Adrenal gland (tissue), 19 donors: ENCODE data around the gene ZNF324B. TPM values are rescaled to one million over a fixed set of nuclear protein-coding genes. Genes with fewer than 3 reads are reported as not detected.
"Not testable (repeated sequence)": the region's sequence is repeated elsewhere in the genome, so short reads cannot be mapped to it uniquely, and the experiment has no call there.

Experiments used
- DNase-seq, 7 donors: peaks; one replicate each; pipeline ENCODE4 v3.0.0-alpha.2; 2019 to 2020
- H3K27ac ChIP-seq, 5 donors: fragments of 200-600 bp; sonication (generic) in 4 of 5; 1 replicate in 3 of 5; 2 replicates in 2 of 5; pipeline versions ENCODE4 v1.5.1 to v1.8.0; 2016 to 2020; ENCODE audit warnings: mild to moderate bottlenecking in 1 of 5
- H3K27me3 ChIP-seq: fragments of 200-600 bp; 2 replicates; pipeline ENCODE4 v1.8.0; 2021
- H3K36me3 ChIP-seq, 2 donors: fragments of 200-600 bp; replicated peaks in 1 of 2; 1 replicate in 1 of 2; 2 replicates in 1 of 2; pipeline versions ENCODE4 v1.5.1 to v1.8.0; 2018 to 2022
- H3K4me1 ChIP-seq, 2 donors: fragments of 200-600 bp; replicated peaks in 1 of 2; 1 replicate in 1 of 2; 2 replicates in 1 of 2; pipeline versions ENCODE4 v1.5.1 to v1.8.0; 2018 to 2021
- H3K4me3 ChIP-seq, 4 donors: fragments of 200-600 bp; sonication (generic) in 3 of 4; one replicate each; pipeline ENCODE4 v1.5.1; 2016 to 2018
- H3K9me3 ChIP-seq, 3 donors: fragments of 200-600 bp; sonication (generic) in 1 of 3; replicated peaks in 1 of 3; 1 replicate in 2 of 3; 2 replicates in 1 of 3; pipeline versions ENCODE4 v1.5.1 to v1.8.0; 2016 to 2021
- CTCF ChIP-seq, 6 experiments: fragments of 450-650 bp in 4 of 6; fragments of 200-600 bp in 2 of 6; sonication (generic) in 1 of 6; IDR thresholded peaks; 1 replicate in 5 of 6; 2 replicates in 1 of 6; pipeline versions ENCODE4 v1.5.1 to v1.8.0; 2016 to 2021; ENCODE audit warnings: antibody characterized with exemption in 6 of 6, mild to moderate bottlenecking in 2 of 6, moderate library complexity in 1 of 6
- POLR2A ChIP-seq, 2 donors: fragments of 450-650 bp; IDR thresholded peaks; one replicate each; pipeline ENCODE4 v1.6.1; 2017; ENCODE audit warnings: antibody characterized with exemption in 2 of 2, mild to moderate bottlenecking in 2 of 2, moderate library complexity in 1 of 2
- WGBS, 4 donors: extraction: QIAGEN DNeasy Blood & Tissue Kit in 2 of 4; methylation state at CpG; one replicate each; pipeline versions ENCODE4 v1.1.5 to v1.1.7; 2013 to 2017; 5-methylcytosine and 5-hydroxymethylcytosine counted together
- intact Hi-C, 2 donors: fragments of 100-400 bp; cut with DNase I; formaldehyde crosslinking; loops; one replicate each; pipeline versions ENCODE4 v1.14.1 to v1.15.0; 2022 to 2023
- long read RNA-seq, 10 donors: library from polyadenylated mRNA in 3 of 10; unstranded in 2 of 10; stranded (forward) in 1 of 10; transcript quantifications; one replicate each; pipeline ENCODE4 v2.0.0 and lab custom pipeline, GENCODE V29; 2021 to 2026
- polyA plus RNA-seq, 3 donors: library from polyadenylated mRNA; stranded (reverse); fragments of 200-250 nt in 2 of 3; fragments of 350-450 nt in 1 of 3; fragmentation: Illumina TruSeq in 1 of 3; extraction: RNeasy Lipid Tissue Mini Kit (QIAGEN cat#74804) in 1 of 3; gene quantifications; one replicate each; pipeline ENCODE4 v1.2.3, GENCODE V29; 2013 to 2014
- total RNA-seq, 9 donors: library from RNA; depleted of rRNA in 4 of 9; stranded (reverse); fragments of >200 nt in 4 of 9; fragments of 120-200 nt in 1 of 9; fragmentation: NEBNext Ultra II Directional in 1 of 9; extraction: Animal tissue kit (Norgen Biotek cat#: 25700) in 1 of 9; gene quantifications; one replicate each; pipeline versions ENCODE4 v1.1.0 to v1.2.4, GENCODE V29; 2013 to 2023
- donor health status: healthy with polysubstance abuse.
- donor health status: Bipolar disorder and iron deficiency.
- donor health status: DM: yes; HTN: yes; CAD: no.
- donor health status: DM: no; HTN: no; CAD: no.
- donor health status: DM: no; HTN: no; CAD: no.
- donor health status: DM: yes; HTN: yes; CAD: no.

The ZNF324B gene
- 1 to 10 TPM; 3.1 to 8.7 (median 6.7) TPM for total RNA-seq
- 1 to 10 TPM; 1.4 to 3.6 (median 1.5) TPM for polyA plus RNA-seq
- long read RNA-seq, donor 1, partial matches to known transcripts: 0 of 1 reads
- long read RNA-seq, donor 1, other reads (novel, unspliced or antisense): 0 of 1 reads
- long read RNA-seq, donor 2: 0 reads
- long read RNA-seq, donor 3, partial matches to known transcripts: 0 of 1 reads
- long read RNA-seq, donor 3, other reads (novel, unspliced or antisense): 0 of 1 reads
- long read RNA-seq, donor 4, partial matches to known transcripts: 0 of 3 reads
- long read RNA-seq, donor 4, other reads (novel, unspliced or antisense): 3 of 3 reads
- long read RNA-seq, donor 5, partial matches to known transcripts: 3 of 10 reads
- long read RNA-seq, donor 5, other reads (novel, unspliced or antisense): 3 of 10 reads
- long read RNA-seq, donor 6, partial matches to known transcripts: 0 of 1 reads
- long read RNA-seq, donor 6, other reads (novel, unspliced or antisense): 1 of 1 reads
- long read RNA-seq, donor 7: 0 reads
- long read RNA-seq, donor 8: 0 reads
- long read RNA-seq, donor 9: 0 reads
- long read RNA-seq, donor 10: 0 reads

DNA sequence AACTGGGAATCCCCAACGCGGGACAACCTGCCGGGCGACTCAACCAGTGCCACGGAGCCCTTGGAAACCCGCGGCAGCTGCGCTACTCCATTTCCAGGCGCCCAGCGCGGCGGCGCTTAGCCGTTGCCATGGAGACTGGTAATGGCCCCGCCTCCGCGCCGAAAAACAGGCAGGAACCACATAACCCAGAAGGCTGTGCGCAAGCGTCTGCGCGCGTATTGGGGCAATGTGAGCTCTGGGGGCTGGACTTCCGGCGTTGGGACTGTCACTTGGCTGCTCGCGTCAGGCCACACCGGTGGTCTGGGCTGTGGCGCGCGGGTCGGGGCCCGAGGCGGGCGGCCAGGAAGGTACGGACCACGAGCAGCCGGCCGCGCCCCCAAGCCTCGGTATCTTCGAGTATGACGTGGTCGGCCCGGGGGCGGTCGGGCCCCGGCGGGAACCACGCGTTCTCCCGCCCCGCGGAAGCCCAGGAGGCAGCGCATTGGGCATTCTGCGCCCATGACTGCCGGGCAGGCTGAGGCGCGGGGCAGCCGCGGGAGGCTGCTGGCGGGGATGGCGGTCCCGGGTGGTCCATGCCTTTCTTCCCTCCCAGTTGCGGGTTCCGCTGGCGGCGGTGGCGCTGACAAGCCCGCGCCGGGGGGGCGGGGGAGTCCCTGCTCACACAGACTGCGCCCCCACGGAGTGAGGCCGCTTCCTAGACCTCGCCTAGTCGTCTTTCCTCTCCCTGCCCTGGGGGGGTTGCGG lies at the start of gene ZNF324B:
ZNF324B (plus strand) TSS at position 265 of the 744 bp plus-strand sequence. CDS start 2,080 bp downstream, outside the sequence.
- peak; percentile 96 to 99 (median 97) for DNase-seq
- TF ChIP-seq POLR2A (IDR thresholded peaks at IDR 0.05) (peak; percentile 49 to 56), CTCF (IDR thresholded peaks at IDR 0.05) (no peak)
- no peaks in the 10 kb centered on the region for H3K27me3 ChIP-seq
- intact Hi-C loops: no loop called here
- peak within 1 kb of the TSS in 2 of 5 donors; percentile 63 to 74 for H3K27ac ChIP-seq
- peak within 1 kb of the TSS in 3 of 4 donors; percentile 81 to 99 (median 90) for H3K4me3 ChIP-seq
- H3K4me1 ChIP-seq: peaks cover 6 to 9% of the 10 kb centered on the region in 2 donors
- no peaks in the 10 kb centered on the region for H3K9me3 ChIP-seq
- H3K36me3 ChIP-seq: peaks cover 0 to 10% of the 10 kb centered on the region in 2 donors
- WGBS, 4 donors: 0 to 4% (median 0%) methylated on average over 5 to 79 of the region's 79 CpGs

GRCh38 chr19:58401840-58402421 lies 49.5 kb upstream of the ZNF324B start:
- intact Hi-C loops: no loop called here
- peak overlapping the region in 2 of 4 donors; percentile 29 to 42 for H3K4me3 ChIP-seq
- peak in 2 of 7 donors; percentile 13 to 20 for DNase-seq
- H3K27me3 ChIP-seq: peaks cover under 1% of the 10 kb centered on the region
- WGBS, 4 donors: 24 to 40% (median 34%) methylated on average over 23 of the region's 23 CpGs
- H3K9me3 ChIP-seq: no peaks in the 10 kb centered on the region
- no peak for TF ChIP-seq POLR2A (IDR thresholded peaks at IDR 0.05)
- no peak for TF ChIP-seq CTCF (IDR thresholded peaks at IDR 0.05)
- H3K36me3 ChIP-seq: no peaks in the 10 kb centered on the region
- H3K4me1 ChIP-seq: peaks cover 11 to 16% of the 10 kb centered on the region in 2 donors
- H3K27ac ChIP-seq: peak overlapping the region in 2 of 5 donors; percentile 33 to 79

- H3K9me3 ChIP-seq, H3K27me3 ChIP-seq, intact Hi-C loops, H3K36me3 ChIP-seq, DNase-seq, H3K27ac ChIP-seq, H3K4me3 ChIP-seq: not testable (repeated sequence)
- 76 to 85% (median 78%) methylated on average over 3 to 5 of the region's 5 CpGs for WGBS, 4 donors
- H3K4me1 ChIP-seq: peaks cover 15 to 26% of the 10 kb centered on the region in 2 donors
Measured at GRCh38 chr19:58403920-58404478, 47.4 kb upstream of the ZNF324B start.

- Histone ChIP-seq H3K9me3 (no peaks in the 10 kb centered on the region), H3K36me3 (no peaks in the 10 kb centered on the region), H3K4me3 (peak overlapping the region in 2 of 4 donors; percentile 75 to 90), H3K27ac (peak overlapping the region in 3 of 5 donors; percentile 81 to 96 (median 87)), H3K4me1 (peaks cover 5 to 22% of the 10 kb centered on the region in 2 donors), H3K27me3 (no peaks in the 10 kb centered on the region)
- intact Hi-C loops: no loop called here
- WGBS, 4 donors: 75 to 78% (median 76%) methylated on average over 8 to 10 of the region's 10 CpGs
- DNase-seq: no peak
- no peak for TF ChIP-seq POLR2A (IDR thresholded peaks at IDR 0.05)
- TF ChIP-seq CTCF (IDR thresholded peaks at IDR 0.05): peak in 2 of 6 experiments; percentile 12 to 17
Measured at GRCh38 chr19:58406818-58407657, 44.4 kb upstream of the ZNF324B start.
